Prostate gland (tissue), 2 donors: Measurements from ENCODE around the gene TARS3. TPM values are rescaled to one million over a fixed set of nuclear protein-coding genes. Genes with fewer than 3 reads are reported as not detected.

Source experiments
- DNase-seq: peaks from one replicate; pipeline ENCODE4 v3.0.0-alpha.2; 2019; ENCODE audit warnings: low spot score
- H3K27ac ChIP-seq, 2 donors: fragments of 200-600 bp; sonication (generic); 2 replicates each; pipeline ENCODE4 v1.5.1; 2017 to 2019
- H3K27me3 ChIP-seq: fragments of 200-600 bp; sonication (generic); replicated peaks from 2 replicates; pipeline ENCODE4 v1.5.1; 2019; ENCODE audit not compliant: insufficient read depth
- H3K36me3 ChIP-seq, 2 donors: fragments of 200-600 bp; sonication (generic); 1 replicate in 1 of 2; 2 replicates in 1 of 2; pipeline versions ENCODE4 v1.5.1 to v1.8.1; 2017 to 2019
- H3K4me1 ChIP-seq: fragments of 200-600 bp; sonication (generic); replicated peaks from 2 replicates; pipeline ENCODE4 v1.5.1; 2019
- H3K4me3 ChIP-seq, 2 donors: fragments of 200-600 bp; sonication (generic); 2 replicates each; pipeline ENCODE4 v1.5.1; 2017 to 2019
- H3K9me3 ChIP-seq: fragments of 200-600 bp; sonication (generic); 2 replicates; pipeline ENCODE4 v1.5.1; 2017
- CTCF ChIP-seq, 4 experiments: fragments of 200-600 bp in 2 of 4; fragments of 450-650 bp in 2 of 4; sonication (generic) in 2 of 4; IDR thresholded peaks; 1 replicate in 3 of 4; 2 replicates in 1 of 4; pipeline ENCODE4 v1.5.1; 2016 to 2019; ENCODE audit warnings: antibody characterized with exemption in 4 of 4, mild to moderate bottlenecking in 2 of 4, moderate library complexity in 2 of 4
- POLR2A ChIP-seq: fragments of 450-650 bp; IDR thresholded peaks from one replicate; pipeline ENCODE4 v1.6.1; 2016; ENCODE audit warnings: antibody characterized with exemption, mild to moderate bottlenecking
- POLR2AphosphoS5 ChIP-seq: sonication (generic); formaldehyde crosslinking; IDR thresholded peaks from one replicate; pipeline ENCODE4 v1.6.1; 2017; ENCODE audit warnings: antibody characterized with exemption
- WGBS: methylation state at CpG from one replicate; pipeline ENCODE4 v1.1.5; 2018; 5-methylcytosine and 5-hydroxymethylcytosine counted together
- intact Hi-C: fragments of 100-400 bp; cut with DNase I; formaldehyde crosslinking; loops from one replicate; pipeline ENCODE4 v1.14.2; 2022
- total RNA-seq, 2 donors: library from RNA; depleted of rRNA; stranded (reverse); fragments of >200 nt; gene quantifications; one replicate each; pipeline ENCODE4 v1.1.0, GENCODE V29; 2016

The TARS3 gene
- total RNA-seq, 2 donors from 2014 or later = 16.8 to 22.5 TPM

DNA sequence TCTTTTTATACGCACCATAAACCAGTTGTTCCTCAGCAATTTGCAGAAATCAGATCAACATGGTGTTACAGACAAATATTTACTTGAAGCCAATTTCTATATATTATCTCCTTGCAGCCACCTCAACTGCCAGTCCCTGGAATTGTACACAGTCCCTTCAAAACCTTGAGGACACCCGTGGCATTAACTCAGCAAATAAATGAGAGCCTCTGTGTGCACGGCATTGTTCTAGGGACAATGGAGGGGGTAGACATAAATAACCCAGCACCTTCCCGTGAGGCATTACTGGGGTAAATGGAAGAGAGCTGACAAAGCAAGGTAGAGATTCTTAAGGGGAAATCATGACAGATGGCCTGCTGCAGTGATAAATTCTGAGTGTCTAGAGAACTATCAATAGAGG, 84.6 kb downstream of the TARS3 start:
- H3K9me3 ChIP-seq = no peaks in the 10 kb centered on the region
- H3K4me3 ChIP-seq = no peak overlapping the region
- peaks cover 0 to 5% of the 10 kb centered on the region in 2 donors for H3K36me3 ChIP-seq
- H3K27me3 ChIP-seq = no peaks in the 10 kb centered on the region
- no peak for DNase-seq
- intact Hi-C loops = no loop called here
- WGBS = 46% methylated on average over 4 of the region's 4 CpGs
- TF ChIP-seq POLR2AphosphoS5 = no peak
- TF ChIP-seq POLR2A = no peak
- no peak for TF ChIP-seq CTCF (IDR thresholded peaks at IDR 0.05)
- H3K4me1 ChIP-seq = no peaks in the 10 kb centered on the region
- H3K27ac ChIP-seq = no peak overlapping the region

DNA sequence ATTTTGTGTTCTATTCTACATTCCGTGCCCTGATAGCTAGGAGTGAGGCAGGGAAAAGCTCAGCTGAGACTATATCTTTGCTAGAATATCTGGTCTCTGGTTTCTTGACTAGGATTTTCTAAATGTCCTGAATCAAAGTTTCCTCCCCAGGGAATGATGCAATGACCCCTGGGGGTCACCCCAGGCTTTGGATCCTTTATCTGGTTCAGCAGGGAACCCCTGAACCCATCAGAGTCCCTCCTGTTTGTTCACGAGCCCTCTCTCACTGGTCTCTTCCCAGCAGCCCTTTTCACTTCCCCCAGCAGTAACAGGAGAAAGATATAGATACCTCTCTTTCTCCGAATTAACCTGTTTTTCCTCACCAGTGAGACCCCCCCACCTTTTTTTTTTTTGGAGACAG, 86.4 kb downstream of the TARS3 start:
- H3K4me1 ChIP-seq = no peaks in the 10 kb centered on the region
- TF ChIP-seq CTCF (IDR thresholded peaks at IDR 0.05) (no peak), POLR2A (no peak), POLR2AphosphoS5 (no peak)
- WGBS = 80% methylated on average over 3 of the region's 3 CpGs
- H3K9me3 ChIP-seq = no peaks in the 10 kb centered on the region
- no peaks in the 10 kb centered on the region for H3K27me3 ChIP-seq
- intact Hi-C loops = no loop called here
- DNase-seq = no peak
- no peaks in the 10 kb centered on the region for H3K36me3 ChIP-seq
- H3K4me3 ChIP-seq = no peak overlapping the region
- H3K27ac ChIP-seq = no peak overlapping the region

- no peak for DNase-seq
- TF ChIP-seq POLR2A (no peak), POLR2AphosphoS5 (no peak), CTCF (IDR thresholded peaks at IDR 0.05) (no peak)
- Histone ChIP-seq H3K36me3 (no peaks in the 10 kb centered on the region), H3K4me3 (no peak overlapping the region), H3K9me3 (no peaks in the 10 kb centered on the region), H3K27me3 (no peaks in the 10 kb centered on the region), H3K4me1 (no peaks in the 10 kb centered on the region), H3K27ac (no peak overlapping the region)
- 51% methylated on average over 6 of the region's 6 CpGs for WGBS
- intact Hi-C loops = no loop called here
Observed at GRCh38 chr15:101637516-101637915, 86.8 kb downstream of the TARS3 start.

DNA sequence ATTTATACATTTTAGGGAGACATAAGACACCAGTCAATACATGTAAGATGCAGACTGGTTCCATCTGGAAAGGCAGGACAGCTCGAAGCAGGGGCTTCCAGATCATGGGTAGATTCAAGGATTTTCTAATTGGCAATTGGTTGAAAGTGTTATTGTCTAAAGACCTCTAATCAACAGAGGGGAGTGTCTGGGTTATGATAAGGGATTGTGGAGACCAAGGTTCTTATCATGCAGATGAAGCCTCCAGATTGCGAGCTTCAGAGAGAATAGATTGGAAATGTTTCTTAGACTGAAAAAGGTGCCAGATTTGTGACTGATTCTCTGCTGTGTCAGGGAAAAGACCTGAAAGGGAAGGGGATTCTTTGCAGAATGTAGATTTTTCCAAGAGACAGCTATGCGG, 87.2 kb downstream of the TARS3 start:
- 85% methylated on average over 3 of the region's 3 CpGs for WGBS
- H3K4me3 ChIP-seq = no peak overlapping the region
- H3K4me1 ChIP-seq = no peaks in the 10 kb centered on the region
- no peak overlapping the region for H3K27ac ChIP-seq
- DNase-seq = no peak
- intact Hi-C loops = no loop called here
- no peaks in the 10 kb centered on the region for H3K27me3 ChIP-seq
- TF ChIP-seq POLR2AphosphoS5 = no peak
- TF ChIP-seq CTCF (IDR thresholded peaks at IDR 0.05) = no peak
- TF ChIP-seq POLR2A = no peak
- H3K9me3 ChIP-seq = no peaks in the 10 kb centered on the region
- H3K36me3 ChIP-seq = no peaks in the 10 kb centered on the region

DNA sequence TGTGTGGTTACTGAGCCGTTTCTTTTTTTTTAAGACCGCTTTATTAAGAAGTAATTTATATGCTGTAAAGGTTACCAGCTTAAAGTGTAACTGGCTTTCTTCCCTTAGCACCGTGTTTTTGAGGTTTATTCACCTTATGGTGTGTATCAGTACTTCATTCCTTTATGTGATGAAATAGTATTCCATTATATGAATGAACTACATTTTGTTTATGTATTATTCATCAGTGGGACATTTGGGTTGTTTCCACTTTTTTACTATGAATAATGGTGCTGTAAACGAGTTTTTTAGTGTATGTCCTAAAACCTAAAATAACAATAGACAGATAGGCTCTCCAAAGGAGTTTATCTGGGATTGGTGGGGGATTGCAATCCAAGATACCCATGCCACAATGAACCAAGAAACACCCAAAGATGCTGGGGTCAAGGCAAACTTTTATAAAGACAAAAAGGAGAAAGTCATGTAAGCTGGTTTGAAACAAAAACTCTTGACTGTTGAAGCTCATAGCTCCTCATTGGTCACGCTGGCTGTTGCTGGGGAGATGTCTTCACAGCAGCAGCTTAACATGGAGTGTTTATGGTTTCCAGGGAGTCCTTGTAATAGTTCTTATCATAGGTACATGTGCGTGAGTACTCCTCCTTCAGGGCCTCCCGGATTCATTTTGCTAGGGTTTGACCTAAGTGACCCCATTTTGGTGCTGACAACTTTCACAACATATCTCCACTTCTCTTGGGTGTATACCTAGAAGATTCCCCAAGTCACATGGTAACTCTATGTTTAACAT, 88.1 kb downstream of the TARS3 start:
- no peaks in the 10 kb centered on the region for H3K4me1 ChIP-seq
- 73% methylated on average over 7 of the region's 7 CpGs for WGBS
- intact Hi-C loops = no loop called here

More for the DNA sequence above, 88.1 kb downstream of the TARS3 start:
- no peaks in the 10 kb centered on the region for H3K9me3 ChIP-seq
- H3K27ac ChIP-seq = no peak overlapping the region
- H3K4me3 ChIP-seq = no peak overlapping the region
- H3K27me3 ChIP-seq = no peaks in the 10 kb centered on the region
- no peaks in the 10 kb centered on the region for H3K36me3 ChIP-seq
- TF ChIP-seq POLR2AphosphoS5 (no peak), POLR2A (no peak), CTCF (IDR thresholded peaks at IDR 0.05) (no peak)
- DNase-seq = no peak
